Bronchial epithelial cell (primary cell): Measurements from ENCODE around the gene CYP3A4. TPM values are rescaled to one million over a fixed set of nuclear protein-coding genes. Genes with fewer than 3 reads are reported as not detected.

Source experiments
- DNase-seq: peaks from one replicate; pipeline ENCODE4 v3.0.0-alpha.2; 2010; ENCODE audit warnings: low read depth
- FAIRE-seq: peaks from 2 replicates; lab custom pipeline; 2011; peaks lifted over from hg19 to GRCh38; lab: Jason Lieb, UNC
- H3K27me3 ChIP-seq: 2 replicates; pipeline ENCODE4 v1.5.1; 2011; ENCODE audit warnings: low read length; ENCODE audit not compliant: control insufficient read depth, insufficient read depth
- H3K36me3 ChIP-seq: 2 replicates; pipeline ENCODE4 v1.5.1; 2011; ENCODE audit warnings: low read length; ENCODE audit not compliant: control insufficient read depth, insufficient read depth
- H3K4me3 ChIP-seq: 2 replicates; pipeline ENCODE4 v1.5.1; 2011; ENCODE audit warnings: mild to moderate bottlenecking, low read depth, low read length, control low read depth
- CTCF ChIP-seq: IDR thresholded peaks from 2 replicates; pipeline ENCODE4 v1.5.1; 2011; ENCODE audit warnings: mild to moderate bottlenecking, moderate library complexity, low read length, control low read depth, inconsistent platforms; ENCODE audit not compliant: insufficient read depth, severe bottlenecking
- total RNA-seq: library from RNA; depleted of rRNA; stranded (reverse); fragments of >200 nt; gene quantifications from 2 replicates; pipeline ENCODE4 v1.2.1, GENCODE V29; 2014

The CYP3A4 gene
- total RNA-seq, 1 donor from 2014 or later: not detected

- no peak for DNase-seq
- no peak for TF ChIP-seq CTCF
- FAIRE-seq: no peak
- Histone ChIP-seq H3K27me3 (no peaks in the 10 kb centered on the region), H3K36me3 (no peaks in the 10 kb centered on the region), H3K4me3 (no peak overlapping the region)
These were observed 10.9 kb upstream of the CYP3A4 start for GRCh38 chr7:99794585-99795502.

DNA sequence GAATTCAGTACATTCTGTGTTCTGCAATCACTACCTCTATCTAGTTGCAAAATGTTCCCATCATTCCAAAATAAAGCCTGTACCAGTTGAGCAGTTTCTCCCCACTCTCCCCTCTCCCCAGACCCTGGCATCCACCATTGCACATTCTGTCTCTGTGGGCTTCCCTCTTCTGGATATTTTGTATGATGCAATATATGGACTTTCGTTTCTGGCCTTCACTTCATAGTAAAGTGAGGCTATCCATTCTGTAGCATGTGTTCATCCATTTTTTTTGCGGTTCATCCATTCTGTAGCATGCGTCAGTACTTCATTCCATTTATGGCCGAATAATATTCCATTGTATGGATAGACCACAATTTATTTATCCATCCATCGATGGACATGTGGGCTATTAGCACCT lies 9.5 kb upstream of the CYP3A4 start:
- H3K27me3 ChIP-seq: no peaks in the 10 kb centered on the region
- DNase-seq (no peak), FAIRE-seq (no peak)
- H3K4me3 ChIP-seq: no peak overlapping the region
- H3K36me3 ChIP-seq: no peaks in the 10 kb centered on the region
- TF ChIP-seq CTCF: no peak

GRCh38 chr7:99792967-99793366 lies 9.0 kb upstream of the CYP3A4 start:
- no peak for FAIRE-seq

GRCh38 chr7:99791667-99792369 lies 7.8 kb upstream of the CYP3A4 start:
- H3K36me3 ChIP-seq: no peaks in the 10 kb centered on the region
- FAIRE-seq (no peak), DNase-seq (peak; percentile 15)
- H3K27me3 ChIP-seq: no peaks in the 10 kb centered on the region
- TF ChIP-seq CTCF: no peak
- H3K4me3 ChIP-seq: no peak overlapping the region

More at GRCh38 chr7:99792967-99793366, 9.0 kb upstream of the CYP3A4 start:
- no peak for DNase-seq
- Histone ChIP-seq H3K27me3 (no peaks in the 10 kb centered on the region), H3K4me3 (no peak overlapping the region), H3K36me3 (no peaks in the 10 kb centered on the region)
- no peak for TF ChIP-seq CTCF

DNA sequence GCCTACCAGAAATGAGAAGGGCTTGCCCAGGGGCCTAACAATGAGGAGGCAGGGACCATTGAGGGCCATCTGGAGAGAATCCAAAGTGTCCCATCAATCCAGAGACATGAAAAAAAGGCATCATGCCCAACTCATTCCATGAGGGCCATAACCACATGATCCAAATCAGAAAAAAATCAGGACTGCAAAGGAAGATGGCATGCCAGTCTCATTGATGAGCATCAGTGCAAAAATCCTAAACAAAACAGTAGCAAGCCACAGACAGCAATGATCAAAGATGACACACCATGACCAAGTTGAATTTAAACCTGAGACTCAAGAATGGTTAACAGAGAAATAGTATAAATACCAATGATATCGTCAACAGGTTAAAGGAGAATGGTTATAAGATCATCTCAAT lies 7.0 kb upstream of the CYP3A4 start:
- FAIRE-seq: no peak
- TF ChIP-seq CTCF: no peak

More for the DNA sequence above, 7.0 kb upstream of the CYP3A4 start:
- Histone ChIP-seq H3K4me3 (no peak overlapping the region), H3K27me3 (no peaks in the 10 kb centered on the region), H3K36me3 (no peaks in the 10 kb centered on the region)
- DNase-seq: peak; percentile 55
